H1 (cell line): ENCODE data around the gene KIF26A. TPM values are rescaled to one million over a fixed set of nuclear protein-coding genes. Genes with fewer than 3 reads are reported as not detected.

Experiments
- CTCF ChIA-PET: fragments of 300-600 bp; sonication (Branson Sonifier 250); formaldehyde crosslinking; loops from one replicate; lab custom pipeline; 2021; ENCODE audit not compliant: partially characterized antibody; lab: Charles Lee
- POLR2A ChIA-PET: fragments of 300-600 bp; sonication (Branson Sonifier 250); formaldehyde crosslinking; loops from one replicate; lab custom pipeline; 2021; ENCODE audit warnings: inconsistent platforms; ENCODE audit not compliant: partially characterized antibody; lab: Charles Lee
- DNase-seq, 2 experiments: peaks; one replicate each; pipeline versions ENCODE4 v3.0.0 to v3.0.0-alpha.2; 2010 to 2022; ENCODE audit warnings: low spot score in 2 of 2, low read depth in 1 of 2, mixed read lengths in 1 of 2
- FAIRE-seq: peaks from 2 replicates; lab custom pipeline; 2011; peaks lifted over from hg19 to GRCh38; lab: Jason Lieb, UNC
- H2AFZ ChIP-seq: 2 replicates; pipeline ENCODE4 v1.8.1; 2012; ENCODE audit warnings: low read length, inconsistent platforms
- H2AK5ac ChIP-seq: 2 replicates; pipeline ENCODE4 v1.6.1; 2013; ENCODE audit warnings: low read depth, low read length
- H2BK120ac ChIP-seq: replicated peaks from 2 replicates; pipeline ENCODE3; 2013; ENCODE audit warnings: low read depth, low read length, inconsistent platforms
- H2BK12ac ChIP-seq: 2 replicates; pipeline ENCODE4 v1.6.1; 2013; ENCODE audit warnings: low read depth, low read length
- H2BK15ac ChIP-seq: 2 replicates; pipeline ENCODE4 v1.6.1; 2013; ENCODE audit warnings: low read length
- H2BK20ac ChIP-seq: 2 replicates; pipeline ENCODE4 v1.6.1; 2013; ENCODE audit warnings: low read length
- H2BK5ac ChIP-seq: 2 replicates; pipeline ENCODE4 v1.6.1; 2013; ENCODE audit warnings: low read depth, low read length
- H3K14ac ChIP-seq: 2 replicates; pipeline ENCODE4 v1.6.1; 2013; ENCODE audit warnings: inconsistent platforms; ENCODE audit not compliant: insufficient read length
- H3K18ac ChIP-seq: 2 replicates; pipeline ENCODE4 v1.6.1; 2013; ENCODE audit warnings: low read length; ENCODE audit errors: extremely low read depth
- H3K23ac ChIP-seq: 2 replicates; pipeline ENCODE4 v1.6.1; 2013; ENCODE audit warnings: inconsistent platforms; ENCODE audit not compliant: insufficient read length
- H3K23me2 ChIP-seq: 2 replicates; pipeline ENCODE4 v1.6.1; 2013; ENCODE audit warnings: low read depth, low read length
- H3K27ac ChIP-seq: 2 replicates; pipeline ENCODE4 v1.6.1; 2011; ENCODE audit warnings: low read depth, low read length, inconsistent platforms
- H3K27me3 ChIP-seq, 4 experiments: replicated peaks in 1 of 4; 1 replicate in 1 of 4; 2 replicates in 3 of 4; pipeline versions ENCODE4 v1.6.1 to v1.8.1; 2011 to 2013; ENCODE audit warnings: low read length in 3 of 4, mild to moderate bottlenecking in 3 of 4, inconsistent platforms in 2 of 4, mixed read lengths in 2 of 4, moderate library complexity in 1 of 4; ENCODE audit not compliant: control insufficient read depth in 3 of 4, insufficient read depth in 3 of 4; ENCODE audit errors: extremely low read depth in 1 of 4
- H3K36me3 ChIP-seq, 4 experiments: 2 replicates each; pipeline versions ENCODE4 v1.6.1 to v1.8.1; 2011 to 2013; ENCODE audit warnings: mild to moderate bottlenecking in 4 of 4, low read length in 3 of 4, moderate library complexity in 2 of 4, control low read depth in 1 of 4, inconsistent platforms in 1 of 4; ENCODE audit not compliant: insufficient read depth in 4 of 4, control insufficient read depth in 2 of 4
- H3K4ac ChIP-seq: replicated peaks from 2 replicates; pipeline ENCODE3; 2013; ENCODE audit warnings: low read length, low read depth, mixed read lengths, inconsistent platforms; ENCODE audit not compliant: insufficient read length
- H3K4me1 ChIP-seq, 4 experiments: replicated peaks in 1 of 4; 1 replicate in 1 of 4; 2 replicates in 3 of 4; pipeline versions ENCODE4 v1.6.1 to v1.8.1; 2011 to 2013; ENCODE audit warnings: low read length in 3 of 4, inconsistent platforms in 2 of 4, mixed read lengths in 1 of 4; ENCODE audit not compliant: insufficient read depth in 4 of 4, control insufficient read depth in 3 of 4
- H3K4me2 ChIP-seq, 2 experiments: 2 replicates each; pipeline versions ENCODE4 v1.6.1 to v1.8.1; 2011 to 2013; ENCODE audit warnings: low read depth in 2 of 2, low read length in 2 of 2, control low read depth in 1 of 2, inconsistent platforms in 1 of 2, mild to moderate bottlenecking in 1 of 2; ENCODE audit not compliant: insufficient read depth in 1 of 2
- H3K4me3 ChIP-seq, 4 experiments: fragments of 200-600, 300-600 bp in 1 of 4; sonication (generic), shearing (Covaris generic), sonication (Bioruptor Twin) in 1 of 4; 2 replicates each; pipeline versions ENCODE4 v1.5.1 to v1.8.1; 2011 to 2016; ENCODE audit warnings: low read length in 4 of 4, low read depth in 3 of 4, control low read depth in 2 of 4, inconsistent platforms in 2 of 4, mild to moderate bottlenecking in 2 of 4, mixed read lengths in 1 of 4, moderate library complexity in 1 of 4; ENCODE audit not compliant: insufficient read depth in 2 of 4; ENCODE audit errors: extremely low read depth in 1 of 4
- H3K56ac ChIP-seq: replicated peaks from 2 replicates; pipeline ENCODE3; 2013; ENCODE audit warnings: low read depth, mild to moderate bottlenecking, mixed read lengths, low read length, inconsistent platforms; ENCODE audit not compliant: insufficient read length
- H3K79me1 ChIP-seq: 2 replicates; pipeline ENCODE4 v1.6.1; 2013; ENCODE audit warnings: low read depth, low read length, control low read depth
- H3K79me2 ChIP-seq, 2 experiments: 2 replicates each; pipeline versions ENCODE4 v1.6.1 to v1.8.1; 2012 to 2013; ENCODE audit warnings: low read length in 2 of 2, mild to moderate bottlenecking in 2 of 2, inconsistent platforms in 1 of 2; ENCODE audit not compliant: insufficient read depth in 2 of 2, control insufficient read depth in 1 of 2
- H3K9ac ChIP-seq, 4 experiments: replicated peaks in 1 of 4; 1 replicate in 1 of 4; 2 replicates in 3 of 4; pipeline versions ENCODE4 v1.6.1 to v1.8.1; 2011 to 2013; ENCODE audit warnings: low read depth in 3 of 4, low read length in 3 of 4, control low read depth in 2 of 4, mild to moderate bottlenecking in 2 of 4, moderate library complexity in 2 of 4, inconsistent platforms in 1 of 4; ENCODE audit errors: extremely low read depth in 1 of 4
- H3K9me3 ChIP-seq, 2 experiments: 2 replicates each; pipeline versions ENCODE4 v1.6.1 to v1.8.1; 2012 to 2013; ENCODE audit warnings: mild to moderate bottlenecking in 2 of 2, moderate library complexity in 2 of 2, control low read depth in 1 of 2, inconsistent platforms in 1 of 2, low read depth in 1 of 2, low read length in 1 of 2, mixed read lengths in 1 of 2; ENCODE audit not compliant: insufficient read depth in 2 of 2
- H4K20me1 ChIP-seq, 2 experiments: replicated peaks in 1 of 2; 2 replicates each; pipeline versions ENCODE3 to v1.8.1; 2011 to 2013; ENCODE audit warnings: inconsistent platforms in 2 of 2, low read length in 2 of 2, mild to moderate bottlenecking in 1 of 2; ENCODE audit not compliant: insufficient read depth in 2 of 2, control insufficient read depth in 1 of 2
- H4K5ac ChIP-seq: 2 replicates; pipeline ENCODE4 v1.6.1; 2013; ENCODE audit warnings: low read length, low read depth, mixed read lengths, inconsistent platforms; ENCODE audit not compliant: insufficient read length
- H4K8ac ChIP-seq: 2 replicates; pipeline ENCODE4 v1.8.0; 2013; ENCODE audit warnings: mild to moderate bottlenecking, moderate library complexity, low read length, inconsistent platforms; ENCODE audit not compliant: insufficient read depth; ENCODE audit errors: extremely low read depth
- H4K91ac ChIP-seq: replicated peaks from 2 replicates; pipeline ENCODE3; 2013; ENCODE audit warnings: low read length, mixed read lengths, inconsistent platforms; ENCODE audit not compliant: insufficient read length
- ATF3 ChIP-seq: IDR thresholded peaks from 2 replicates; pipeline ENCODE4 v1.6.1; 2011; ENCODE audit warnings: low read depth, mild to moderate bottlenecking, low read length; ENCODE audit not compliant: insufficient read depth
- BACH1 ChIP-seq: IDR thresholded peaks from 2 replicates; pipeline ENCODE4 v1.6.1; 2012; ENCODE audit warnings: low read length, improper control_type of control experiment
- BCL11A ChIP-seq, 2 experiments: IDR thresholded peaks; one replicate each; pipeline ENCODE4 v1.6.1; 2011; ENCODE audit warnings: low read depth in 2 of 2, low read length in 2 of 2, mild to moderate bottlenecking in 2 of 2
- HDAC2 ChIP-seq, 2 experiments: fragments of 300-600 bp in 1 of 2; sonication (generic) in 1 of 2; IDR thresholded peaks; 2 replicates each; pipeline ENCODE4 v1.6.1; 2011 to 2012; ENCODE audit warnings: low read depth in 2 of 2, low read length in 2 of 2, mild to moderate bottlenecking in 2 of 2, moderate library complexity in 2 of 2, borderline replicate concordance in 1 of 2, inconsistent platforms in 1 of 2
- HDAC6 ChIP-seq: IDR thresholded peaks from one replicate; pipeline ENCODE4 v1.7.1; 2012; ENCODE audit warnings: low read depth, mild to moderate bottlenecking, inconsistent platforms, low read length, moderate library complexity
- KDM5A ChIP-seq: fragments of 200-600 bp; IDR thresholded peaks from 2 replicates; pipeline ENCODE4 v1.7.1; 2012; ENCODE audit warnings: mild to moderate bottlenecking, low read length, inconsistent platforms, mixed read lengths
- NRF1 ChIP-seq: IDR thresholded peaks from 2 replicates; pipeline ENCODE4 v1.6.1; 2011; ENCODE audit warnings: mild to moderate bottlenecking, low read depth, low read length, improper control_type of control experiment
- POLR2AphosphoS5 ChIP-seq: IDR thresholded peaks from 2 replicates; pipeline ENCODE4 v1.6.1; 2011; ENCODE audit warnings: low read depth, low read length
- RBBP5 ChIP-seq: IDR thresholded peaks from 2 replicates; pipeline ENCODE4 v1.7.1; 2012; ENCODE audit warnings: low read depth, mild to moderate bottlenecking, inconsistent platforms, low read length, moderate library complexity, borderline replicate concordance
- SAP30 ChIP-seq: fragments of 300-600 bp; sonication (generic); IDR thresholded peaks from 2 replicates; pipeline ENCODE4 v1.7.1; 2012; ENCODE audit warnings: low read length, moderate library complexity, mild to moderate bottlenecking, inconsistent platforms; ENCODE audit not compliant: insufficient read depth, insufficient replicate concordance
- SRF ChIP-seq: IDR thresholded peaks from 2 replicates; pipeline ENCODE4 v1.6.1; 2011; ENCODE audit warnings: mild to moderate bottlenecking, low read depth, low read length, moderate library complexity
- SUZ12 ChIP-seq: fragments of 200-600 bp; sonication (generic); IDR thresholded peaks from 2 replicates; pipeline ENCODE4 v1.6.1; 2012; ENCODE audit warnings: mild to moderate bottlenecking, inconsistent platforms, low read length, moderate library complexity, mixed read lengths
- TAF1 ChIP-seq: IDR thresholded peaks from 2 replicates; pipeline ENCODE4 v1.6.1; 2011; ENCODE audit warnings: mild to moderate bottlenecking, low read depth, low read length
- WGBS, 2 experiments: shearing (Covaris generic) in 1 of 2; methylation state at CpG; one replicate each; pipeline versions ENCODE4 v1.1.6 to v1.1.7; 2013 to 2015; ENCODE audit warnings: low lambda C conversion rate in 2 of 2, mixed read lengths in 2 of 2, inconsistent platforms in 1 of 2, low coverage in 1 of 2, missing lambda C conversion rate in 1 of 2; ENCODE audit not compliant: insufficient replicate concordance in 2 of 2, insufficient coverage in 1 of 2, insufficient read length in 1 of 2; ENCODE audit errors: extremely low coverage in 1 of 2, missing lambda C conversion rate in 1 of 2; 5-methylcytosine and 5-hydroxymethylcytosine counted together
- polyA plus RNA-seq, 7 experiments: library from polyadenylated mRNA; depleted of rRNA in 3 of 7; stranded (reverse) in 5 of 7; unstranded in 2 of 7; fragments of >200 nt in 5 of 7; fragments of 200-250 nt in 2 of 7; gene quantifications; 1 replicate in 5 of 7; 2 replicates in 1 of 7; 4 replicates in 1 of 7; pipeline versions ENCODE4 v1.2.1 to v1.2.3, GENCODE V29; 2011 to 2013; ENCODE audit warnings: missing spikeins in 2 of 7, mixed read lengths in 2 of 7
- total RNA-seq: library from RNA; stranded (reverse); fragmentation: NEBNext Ultra II Directional; extraction: Animal tissue kit (Norgen Biotek cat#: 25700); gene quantifications from 2 replicates; pipeline ENCODE4 v1.2.1, GENCODE V29; 2021

KIF26A gene
- total and polyA plus RNA-seq, 2 of the 8 experiments (the other 6 are each of a cell fraction or from before 2014, with no cell fraction given) = 11.5 to 41.6 TPM

GRCh38 chr14:104194016-104194415 lies 55.6 kb downstream of the KIF26A start:
- H2BK5ac ChIP-seq = 0 out of 2 replicates have a peak overlapping the region, but pooled peaks have one; percentile 24
- H3K18ac ChIP-seq = no peak overlapping the region
- H3K36me3 ChIP-seq = no peaks in the 10 kb centered on the region
- peaks cover 0 to 8% of the 10 kb centered on the region in 2 experiments for H4K20me1 ChIP-seq
- H2AK5ac ChIP-seq = no peak overlapping the region
- H2BK20ac ChIP-seq = no peak overlapping the region
- no peak overlapping the region for H2BK120ac ChIP-seq
- H3K9ac ChIP-seq = no peak overlapping the region
- no peak overlapping the region for H2AFZ ChIP-seq
- no peaks in the 10 kb centered on the region for H3K79me2 ChIP-seq
- ChIA-PET CTCF (interaction anchor here (0.6 to 2.1 kb wide), 3 partner anchors 12 to 30 kb away, joined by 3 to 8 read pairs (median 3); no protein-coding TSS in a partner anchor), POLR2A (no interaction called here)
- no peak overlapping the region for H3K4me2 ChIP-seq
- H4K5ac ChIP-seq = no peak overlapping the region
- peaks cover 0 to 3% (median 0%) of the 10 kb centered on the region in 4 experiments; a peak in 2 of 7 replicates for H3K4me1 ChIP-seq
- DNase-seq = no peak
- H4K8ac ChIP-seq = no peak overlapping the region
- H3K27ac ChIP-seq = no peak overlapping the region
- WGBS, 2 experiments = 84% methylated on average over 11 of the region's 14 CpGs; no CpG with 5 or more reads in 1 of the 2 experiments
- H3K23ac ChIP-seq = no peak overlapping the region
- no peak overlapping the region for H2BK15ac ChIP-seq
- H3K4ac ChIP-seq = no peak overlapping the region
- H3K56ac ChIP-seq = no peak overlapping the region
- no peak overlapping the region for H3K4me3 ChIP-seq
- no peak overlapping the region for H4K91ac ChIP-seq
- no peaks in the 10 kb centered on the region for H3K9me3 ChIP-seq
- H3K79me1 ChIP-seq = no peaks in the 10 kb centered on the region
- FAIRE-seq = no peak
- no peak overlapping the region for H2BK12ac ChIP-seq
- H3K23me2 ChIP-seq = peaks cover 9% of the 10 kb centered on the region; the same call in 1 of the 2 replicates
- H3K14ac ChIP-seq = no peak overlapping the region
- peaks cover 0 to 1% (median 0%) of the 10 kb centered on the region in 4 experiments; a peak in 1 of 7 replicates for H3K27me3 ChIP-seq
- no peak for TF ChIP-seq SRF
- no peak for TF ChIP-seq NRF1
- no peak for TF ChIP-seq HDAC2 (IDR thresholded peaks at IDR 0.05; ENCODE audit: borderline replicate concordance in 1 of 2, low read depth in 2 of 2, low read length in 2 of 2)
- no peak for TF ChIP-seq HDAC6
- TF ChIP-seq SAP30 = no peak
- TF ChIP-seq SUZ12 = no peak
- TF ChIP-seq KDM5A = no peak
- TF ChIP-seq ATF3 = no peak
- TF ChIP-seq TAF1 = no peak
- TF ChIP-seq POLR2AphosphoS5 = no peak
- TF ChIP-seq RBBP5 = no peak
- TF ChIP-seq BCL11A (IDR thresholded peaks at IDR 0.05; ENCODE audit: low read depth in 2 of 2, low read length in 2 of 2) = no peak
- no peak for TF ChIP-seq BACH1
